GM10248 (cell line): Measurements from ENCODE around the gene MRPL14.

Experiments
- CTCF ChIA-PET: fragments of 300-600 bp; sonication (Branson Sonifier 250); formaldehyde crosslinking; extraction: SDS; loops from one replicate; lab custom pipeline; 2021; ENCODE audit warnings: antibody characterized with exemption; lab: Yijun Ruan, JAX
- POLR2A ChIA-PET: fragments of 350-650 bp; sonication (Branson Sonifier 250); formaldehyde crosslinking; extraction: SDS; loops from one replicate; lab custom pipeline; 2020; ENCODE audit warnings: antibody characterized with exemption; lab: Yijun Ruan, JAX
- DNase-seq: peaks from one replicate; pipeline ENCODE4 v3.0.0; 2012; ENCODE audit errors: extremely low spot score
- CTCF ChIP-seq: IDR thresholded peaks from 2 replicates; pipeline ENCODE4 v1.5.1; 2012; ENCODE audit warnings: mild to moderate bottlenecking, low read depth; ENCODE audit errors: extremely low read depth, missing control alignments, control extremely low read depth

MRPL14 gene

GRCh38 chr6:44127186-44128019 lies at the start of gene MRPL14, which contains the start of gene TMEM63B:
Gene MRPL14 (minus strand): TSS chr6:44127452. CDS start chr6:44116611, 10,841 bp downstream.
Gene TMEM63B (plus strand): TSS chr6:44127554. CDS start chr6:44134585, 7,031 bp downstream.
- POLR2A ChIA-PET = interaction anchor here (0.5 to 0.9 kb wide), 3 partner anchors 34 to 856 kb away, joined by 4 to 11 read pairs (median 5); no protein-coding TSS in a partner anchor
- CTCF ChIA-PET = no interaction called here
- TF ChIP-seq CTCF = no peak
- DNase-seq = peak; percentile 99

DNA sequence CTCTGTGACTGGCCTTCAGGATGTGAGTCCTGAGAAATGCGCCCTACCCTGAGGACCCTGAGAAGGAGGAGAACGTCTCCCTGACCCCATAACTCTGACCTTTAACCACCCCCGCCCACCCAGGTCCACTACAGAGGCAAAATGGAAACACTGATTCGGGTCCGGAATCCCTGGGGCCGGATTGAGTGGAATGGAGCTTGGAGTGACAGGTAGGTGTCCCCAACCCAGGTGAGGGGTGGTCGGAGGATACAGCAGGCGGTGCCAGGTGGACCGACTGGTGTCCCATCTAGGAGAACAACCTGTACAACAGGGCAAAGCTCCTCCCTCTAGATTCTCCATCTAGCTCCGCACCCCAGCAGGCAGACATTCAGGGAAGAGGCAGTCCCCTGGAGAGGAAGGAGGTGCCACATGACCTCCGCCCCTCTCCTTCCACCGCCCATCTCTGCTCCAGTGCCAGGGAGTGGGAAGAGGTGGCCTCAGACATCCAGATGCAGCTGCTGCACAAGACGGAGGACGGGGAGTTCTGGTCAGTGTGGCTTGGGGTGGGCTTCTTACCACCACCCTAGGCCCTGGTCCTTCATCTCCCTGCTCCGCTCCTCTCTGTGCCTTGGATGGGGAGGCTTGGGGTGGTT lies 49.0 kb upstream of the MRPL14 start:
- no peak for DNase-seq
- no peak for TF ChIP-seq CTCF
- ChIA-PET POLR2A (interaction anchor here (1.2 to 2.7 kb wide), 2 partner anchors 61 to 71 kb away, joined by 4 to 12 read pairs; partner anchors contain the start of gene HSP90AB1), CTCF (interaction anchor here (0.9 to 4.9 kb wide), 15 partner anchors 10 to 407 kb away, joined by 3 to 32 read pairs (median 4); partner anchors contain the start of gene SLC29A1)

DNA sequence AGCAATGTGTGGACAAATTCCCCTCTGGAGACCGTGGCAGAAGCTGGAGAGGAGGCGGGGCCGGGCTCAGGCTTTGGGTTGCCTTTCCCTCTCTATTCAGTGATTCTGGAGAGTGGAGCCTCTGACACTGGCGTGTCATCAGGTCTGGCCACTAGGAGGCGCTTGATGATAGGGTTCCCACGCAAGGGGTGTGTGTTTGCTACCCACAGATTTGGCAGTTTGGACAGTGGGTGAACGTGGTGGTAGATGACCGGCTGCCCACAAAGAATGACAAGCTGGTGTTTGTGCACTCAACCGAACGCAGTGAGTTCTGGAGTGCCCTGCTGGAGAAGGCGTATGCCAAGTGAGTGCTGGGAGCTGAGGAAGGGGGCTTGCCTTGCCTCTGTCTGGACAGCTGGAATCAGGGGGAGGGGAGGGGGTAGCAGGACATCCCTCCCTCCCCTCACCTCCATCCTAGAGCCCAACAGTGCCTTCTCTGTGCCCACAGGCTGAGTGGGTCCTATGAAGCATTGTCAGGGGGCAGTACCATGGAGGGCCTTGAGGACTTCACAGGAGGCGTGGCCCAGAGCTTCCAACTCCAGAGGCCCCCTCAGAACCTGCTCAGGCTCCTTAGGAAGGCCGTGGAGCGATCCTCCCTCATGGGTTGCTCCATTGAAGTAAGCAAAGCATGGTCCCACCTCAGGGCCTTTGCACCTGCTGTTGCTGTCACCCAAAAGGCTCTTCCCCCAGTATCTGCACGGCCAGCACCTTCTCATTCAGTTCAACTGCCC lies 45.7 kb upstream of the MRPL14 start:
- peak; percentile 89 for DNase-seq
- TF ChIP-seq CTCF = peak; percentile 95
- ChIA-PET CTCF (interaction anchor here (0.7 to 4.9 kb wide), 43 partner anchors 8 to 428 kb away, joined by 3 to 49 read pairs (median 6); partner anchors contain the start of genes HSP90AB1, MYMX and SLC29A1), POLR2A (interaction anchor here (0.9 to 2.1 kb wide), 3 partner anchors 74 to 83 kb away, joined by 4 to 7 read pairs (median 6); partner anchors contain the start of genes HSP90AB1 and SLC35B2)

- DNase-seq = no peak
- CTCF ChIA-PET = interaction anchor here (0.8 to 4.9 kb wide), 35 partner anchors 9 to 427 kb away, joined by 3 to 49 read pairs (median 7); partner anchors contain the start of genes HSP90AB1, MYMX and SLC29A1
- no peak for TF ChIP-seq CTCF
- POLR2A ChIA-PET = interaction anchor here (0.6 to 2.1 kb wide), 3 partner anchors 81 to 499 kb away, joined by 5 to 7 read pairs (median 6); partner anchors contain the start of gene SLC35B2
Observed at GRCh38 chr6:44171899-44172546, 44.8 kb upstream of the MRPL14 start.

- DNase-seq = no peak
- no peak for TF ChIP-seq CTCF
- POLR2A ChIA-PET = no interaction called here
Observed at GRCh38 chr6:44169886-44170570, 42.8 kb upstream of the MRPL14 start.

More at GRCh38 chr6:44169886-44170570, 42.8 kb upstream of the MRPL14 start:
- CTCF ChIA-PET = interaction anchor here (1.1 to 2.4 kb wide), 11 partner anchors 9 to 97 kb away, joined by 3 to 12 read pairs (median 4); partner anchors contain the start of gene SLC35B2
